ENCODE data around the gene GFRA4. TPM values are rescaled to one million over a fixed set of nuclear protein-coding genes. Genes with fewer than 3 reads are reported as not detected.
A peak's percentile ranks its signal among the peaks of the same experiment; 100 is the strongest.

Gene GFRA4
- total and polyA plus RNA-seq, 2 experiments from 2014 or later, result not detected

DNA sequence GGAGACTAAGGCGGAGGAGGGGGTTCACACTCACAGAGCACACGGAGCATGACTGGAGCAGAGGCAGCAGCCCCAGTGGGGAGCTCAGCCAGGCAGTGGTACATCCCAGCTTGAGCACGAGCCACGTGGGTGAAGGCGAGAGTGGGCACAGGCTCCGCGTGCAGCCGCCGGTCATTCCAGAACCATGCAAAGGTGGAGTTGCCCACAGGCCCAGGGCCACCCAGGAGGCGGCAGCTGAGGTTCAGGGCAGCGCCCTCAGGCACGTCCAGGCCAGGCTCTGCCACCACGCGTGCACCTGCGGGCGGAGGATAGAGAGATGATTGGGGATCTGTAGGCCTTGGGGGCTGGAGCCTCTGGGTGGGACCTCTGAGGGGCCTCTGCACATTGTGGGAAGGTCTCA, 28.1 kb upstream of the GFRA4 start:
- H4K20me1 ChIP-seq (ENCODE audit: insufficient read depth, poor library complexity, severe bottlenecking), result no peaks in the 10 kb centered on the region
- no peak overlapping the region for H3K4me3 ChIP-seq
- H3K9me2 ChIP-seq (replicated peaks; ENCODE audit: insufficient read depth), result no peaks in the 10 kb centered on the region
- 94% methylated on average over 16 of the region's 16 CpGs for WGBS (ENCODE audit: low lambda C conversion rate, missing lambda C conversion rate)
- no peaks in the 10 kb centered on the region for H3K36me3 ChIP-seq (replicated peaks; ENCODE audit: insufficient read depth, low read depth)
- peaks cover 3% of the 10 kb centered on the region for H3K4me1 ChIP-seq (ENCODE audit: insufficient read depth)
- DNase-seq (ENCODE audit: low spot score), result no peak
- no peak overlapping the region for H3K27ac ChIP-seq
- no peaks in the 10 kb centered on the region for H3K27me3 ChIP-seq
- TF ChIP-seq, protein P1, sequence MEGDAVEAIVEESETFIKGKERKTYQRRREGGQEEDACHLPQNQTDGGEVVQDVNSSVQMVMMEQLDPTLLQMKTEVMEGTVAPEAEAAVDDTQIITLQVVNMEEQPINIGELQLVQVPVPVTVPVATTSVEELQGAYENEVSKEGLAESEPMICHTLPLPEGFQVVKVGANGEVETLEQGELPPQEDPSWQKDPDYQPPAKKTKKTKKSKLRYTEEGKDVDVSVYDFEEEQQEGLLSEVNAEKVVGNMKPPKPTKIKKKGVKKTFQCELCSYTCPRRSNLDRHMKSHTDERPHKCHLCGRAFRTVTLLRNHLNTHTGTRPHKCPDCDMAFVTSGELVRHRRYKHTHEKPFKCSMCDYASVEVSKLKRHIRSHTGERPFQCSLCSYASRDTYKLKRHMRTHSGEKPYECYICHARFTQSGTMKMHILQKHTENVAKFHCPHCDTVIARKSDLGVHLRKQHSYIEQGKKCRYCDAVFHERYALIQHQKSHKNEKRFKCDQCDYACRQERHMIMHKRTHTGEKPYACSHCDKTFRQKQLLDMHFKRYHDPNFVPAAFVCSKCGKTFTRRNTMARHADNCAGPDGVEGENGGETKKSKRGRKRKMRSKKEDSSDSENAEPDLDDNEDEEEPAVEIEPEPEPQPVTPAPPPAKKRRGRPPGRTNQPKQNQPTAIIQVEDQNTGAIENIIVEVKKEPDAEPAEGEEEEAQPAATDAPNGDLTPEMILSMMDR (IDR thresholded peaks at IDR 0.05; ENCODE audit: poor library complexity), result no peak
- TF ChIP-seq EZH2 (IDR thresholded peaks at IDR 0.05; ENCODE audit: borderline replicate concordance) (no peak), EZH2phosphoT487 (IDR thresholded peaks at IDR 0.05; ENCODE audit: low read depth, severe bottlenecking, unreplicated experiment) (no peak)
- H3K4me2 ChIP-seq, result no peak overlapping the region
- no peaks in the 10 kb centered on the region for H3K79me2 ChIP-seq
- no peaks in the 10 kb centered on the region for H3K9me3 ChIP-seq (ENCODE audit: low read depth)
- H2AFZ ChIP-seq, result no peak overlapping the region

DNA sequence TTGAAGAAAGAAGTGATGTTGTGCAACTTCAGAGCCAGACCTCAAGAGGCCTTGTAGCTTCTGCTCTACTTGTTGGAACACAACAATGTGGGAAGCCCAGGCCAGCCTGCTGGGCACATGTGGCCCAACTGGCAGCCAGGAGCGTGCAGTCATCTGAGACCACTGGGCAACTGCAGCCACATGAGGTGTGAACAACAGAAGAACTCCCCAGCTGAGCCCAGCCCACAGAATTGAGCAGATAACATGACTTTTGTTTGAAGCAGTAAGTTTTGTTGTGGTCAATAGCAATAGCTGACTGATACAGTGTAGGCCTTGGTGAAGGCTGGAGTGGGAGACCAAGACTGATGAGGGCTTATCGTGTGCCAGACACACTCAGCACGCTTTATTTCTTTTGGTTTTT, 27.2 kb upstream of the GFRA4 start:
- Histone ChIP-seq H3K27me3 (no peaks in the 10 kb centered on the region), H2AFZ (no peak overlapping the region), H3K4me1 (ENCODE audit: insufficient read depth) (peaks cover 3% of the 10 kb centered on the region), H3K79me2 (no peaks in the 10 kb centered on the region), H3K9me3 (ENCODE audit: low read depth) (no peaks in the 10 kb centered on the region), H3K27ac (no peak overlapping the region), H4K20me1 (ENCODE audit: insufficient read depth, poor library complexity, severe bottlenecking) (no peaks in the 10 kb centered on the region), H3K9me2 (replicated peaks; ENCODE audit: insufficient read depth) (no peaks in the 10 kb centered on the region), H3K4me2 (no peak overlapping the region), H3K36me3 (replicated peaks; ENCODE audit: insufficient read depth, low read depth) (no peaks in the 10 kb centered on the region), H3K4me3 (no peak overlapping the region)
- WGBS (ENCODE audit: low lambda C conversion rate, missing lambda C conversion rate), result 91% methylated on average over 3 of the region's 3 CpGs
- TF ChIP-seq EZH2 (IDR thresholded peaks at IDR 0.05; ENCODE audit: borderline replicate concordance) (no peak), EZH2phosphoT487 (IDR thresholded peaks at IDR 0.05; ENCODE audit: low read depth, severe bottlenecking, unreplicated experiment) (no peak)
- TF ChIP-seq, protein P1 (IDR thresholded peaks at IDR 0.05; ENCODE audit: poor library complexity), result no peak
- no peak for DNase-seq (ENCODE audit: low spot score)

DNA sequence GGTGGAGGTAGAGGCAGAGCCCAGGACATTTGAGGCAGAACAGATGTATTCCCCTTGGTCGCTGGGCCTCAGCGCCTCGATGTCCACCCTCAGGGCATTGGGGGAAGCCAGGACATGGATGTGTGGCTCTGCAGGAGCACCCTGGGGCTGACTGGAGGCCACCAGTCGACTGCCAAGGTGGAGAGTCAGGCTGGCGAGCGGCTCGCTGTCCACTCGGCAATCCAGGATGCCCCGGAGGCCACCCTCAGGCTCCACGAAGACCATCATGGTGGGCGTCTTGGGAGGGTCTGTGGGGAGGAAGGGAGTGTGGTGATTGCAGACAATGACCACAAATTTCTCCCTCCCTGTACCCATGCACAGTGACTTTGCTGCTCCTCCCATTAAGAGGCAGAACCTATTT, 26.8 kb upstream of the GFRA4 start:
- no peak for DNase-seq (ENCODE audit: low spot score)
- H2AFZ ChIP-seq, result no peak overlapping the region
- no peaks in the 10 kb centered on the region for H4K20me1 ChIP-seq (ENCODE audit: insufficient read depth, poor library complexity, severe bottlenecking)
- H3K79me2 ChIP-seq, result no peaks in the 10 kb centered on the region
- no peak overlapping the region for H3K27ac ChIP-seq
- no peak overlapping the region for H3K4me3 ChIP-seq
- TF ChIP-seq, protein P1 (IDR thresholded peaks at IDR 0.05; ENCODE audit: poor library complexity), result no peak
- TF ChIP-seq EZH2 (IDR thresholded peaks at IDR 0.05; ENCODE audit: borderline replicate concordance) (no peak), EZH2phosphoT487 (IDR thresholded peaks at IDR 0.05; ENCODE audit: low read depth, severe bottlenecking, unreplicated experiment) (no peak)
- H3K27me3 ChIP-seq, result no peaks in the 10 kb centered on the region
- H3K9me2 ChIP-seq (replicated peaks; ENCODE audit: insufficient read depth), result no peaks in the 10 kb centered on the region
- no peaks in the 10 kb centered on the region for H3K36me3 ChIP-seq (replicated peaks; ENCODE audit: insufficient read depth, low read depth)
- no peak overlapping the region for H3K4me2 ChIP-seq
- peaks cover 3% of the 10 kb centered on the region for H3K4me1 ChIP-seq (ENCODE audit: insufficient read depth)
- WGBS (ENCODE audit: low lambda C conversion rate, missing lambda C conversion rate), result 91% methylated on average over 11 of the region's 11 CpGs
- H3K9me3 ChIP-seq (ENCODE audit: low read depth), result no peaks in the 10 kb centered on the region

DNA sequence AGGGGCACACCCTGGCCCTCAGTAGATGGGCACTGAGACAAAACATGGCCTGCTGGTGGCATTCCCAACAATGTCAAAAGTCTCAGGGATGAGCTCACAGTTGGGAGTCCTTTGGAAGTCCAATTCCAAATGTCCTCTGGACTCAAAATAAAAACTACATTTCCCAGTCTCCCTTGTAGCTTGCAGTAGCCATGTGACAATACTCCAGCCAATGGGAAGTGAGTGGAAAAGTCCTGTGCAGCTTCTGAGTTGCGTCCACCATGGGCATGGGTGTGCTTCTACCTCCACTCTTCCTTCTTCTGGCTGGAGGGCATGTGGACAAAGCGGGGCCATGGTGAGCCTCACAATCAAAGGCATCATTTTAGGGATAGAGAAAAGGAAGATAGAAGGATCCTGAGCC, 24.5 kb upstream of the GFRA4 start:
- no peaks in the 10 kb centered on the region for H3K9me3 ChIP-seq (ENCODE audit: low read depth)
- H4K20me1 ChIP-seq (ENCODE audit: insufficient read depth, poor library complexity, severe bottlenecking), result no peaks in the 10 kb centered on the region
- H3K79me2 ChIP-seq, result no peaks in the 10 kb centered on the region
- H2AFZ ChIP-seq, result no peak overlapping the region
- peaks cover 3% of the 10 kb centered on the region for H3K4me1 ChIP-seq (ENCODE audit: insufficient read depth)
- WGBS (ENCODE audit: low lambda C conversion rate, missing lambda C conversion rate), result 79% methylated on average over 2 of the region's 2 CpGs
- no peaks in the 10 kb centered on the region for H3K36me3 ChIP-seq (replicated peaks; ENCODE audit: insufficient read depth, low read depth)
- DNase-seq (ENCODE audit: low spot score), result no peak
- H3K4me2 ChIP-seq, result no peak overlapping the region
- no peak for TF ChIP-seq EZH2 (IDR thresholded peaks at IDR 0.05; ENCODE audit: borderline replicate concordance)
- no peak for TF ChIP-seq EZH2phosphoT487 (IDR thresholded peaks at IDR 0.05; ENCODE audit: low read depth, severe bottlenecking, unreplicated experiment)
- TF ChIP-seq, protein P1 (IDR thresholded peaks at IDR 0.05; ENCODE audit: poor library complexity), result no peak
- peak overlapping the region; percentile 46 for H3K27ac ChIP-seq
- H3K9me2 ChIP-seq (replicated peaks; ENCODE audit: insufficient read depth), result no peaks in the 10 kb centered on the region
- no peak overlapping the region for H3K4me3 ChIP-seq
- H3K27me3 ChIP-seq, result no peaks in the 10 kb centered on the region
